Liver (tissue), 9 donors: Measurements from ENCODE around the gene PHLPP1. TPM values are rescaled to one million over a fixed set of nuclear protein-coding genes. Genes with fewer than 3 reads are reported as not detected.

Experiments
- DNase-seq: peaks from one replicate; pipeline ENCODE4 v3.0.0-alpha.2; 2017; ENCODE audit warnings: low spot score
- H3K27ac ChIP-seq, 2 donors: one replicate each; pipeline ENCODE4 v1.7.0; 2013; ENCODE audit warnings: inconsistent platforms in 2 of 2, low read length in 2 of 2, control low read depth in 1 of 2, low read depth in 1 of 2, mild to moderate bottlenecking in 1 of 2
- H3K27me3 ChIP-seq, 4 donors: one replicate each; pipeline versions ENCODE4 v1.6.1 to v1.7.0; 2013; ENCODE audit warnings: low read length in 3 of 4, inconsistent platforms in 1 of 4, mild to moderate bottlenecking in 1 of 4, moderate library complexity in 1 of 4; ENCODE audit not compliant: control insufficient read depth in 4 of 4, insufficient read depth in 4 of 4
- H3K36me3 ChIP-seq, 4 donors: one replicate each; pipeline versions ENCODE4 v1.6.1 to v1.7.0; 2013; ENCODE audit warnings: low read length in 3 of 4, mild to moderate bottlenecking in 3 of 4, low read depth in 1 of 4, moderate library complexity in 1 of 4; ENCODE audit not compliant: control insufficient read depth in 4 of 4, insufficient read depth in 3 of 4
- H3K4me1 ChIP-seq, 4 donors: one replicate each; pipeline versions ENCODE4 v1.6.1 to v1.7.0; 2013; ENCODE audit warnings: low read length in 3 of 4, mild to moderate bottlenecking in 3 of 4, moderate library complexity in 1 of 4; ENCODE audit not compliant: control insufficient read depth in 4 of 4, insufficient read depth in 4 of 4
- H3K4me3 ChIP-seq, 3 donors: one replicate each; pipeline versions ENCODE4 v1.6.1 to v1.7.0; 2013; ENCODE audit warnings: low read length in 3 of 3, control low read depth in 1 of 3, low read depth in 1 of 3, mild to moderate bottlenecking in 1 of 3
- H3K9ac ChIP-seq, 2 donors: one replicate each; pipeline ENCODE4 v1.7.0; 2013; ENCODE audit warnings: low read length in 2 of 2, mild to moderate bottlenecking in 2 of 2, moderate library complexity in 2 of 2, control low read depth in 1 of 2, low read depth in 1 of 2
- H3K9me3 ChIP-seq, 4 donors: one replicate each; pipeline versions ENCODE4 v1.6.1 to v1.7.0; 2013; ENCODE audit warnings: low read length in 3 of 4; ENCODE audit not compliant: control insufficient read depth in 4 of 4
- EGR1 ChIP-seq, 2 donors: IDR thresholded peaks; 2 replicates each; pipeline ENCODE4 v1.6.1; 2016 to 2018; ENCODE audit warnings: antibody characterized with exemption in 2 of 2, low read depth in 2 of 2
- FOXA1 ChIP-seq: IDR thresholded peaks from 2 replicates; pipeline ENCODE4 v1.6.1; 2016; ENCODE audit warnings: antibody characterized with exemption
- GABPA ChIP-seq, 2 donors: IDR thresholded peaks in 1 of 2; conservative IDR thresholded peaks in 1 of 2; 2 replicates each; pipeline ENCODE4 v1.6.1; 2016; ENCODE audit warnings: antibody characterized with exemption in 2 of 2, mild to moderate bottlenecking in 1 of 2, moderate library complexity in 1 of 2
- HNF4A ChIP-seq, 2 donors: conservative IDR thresholded peaks; 2 replicates each; pipeline ENCODE4 v1.6.1; 2016; ENCODE audit warnings: antibody characterized with exemption in 2 of 2, mild to moderate bottlenecking in 2 of 2
- JUND ChIP-seq, 2 donors: IDR thresholded peaks; 2 replicates each; pipeline ENCODE4 v1.6.1; 2016; ENCODE audit warnings: antibody characterized with exemption in 2 of 2
- NR2F2 ChIP-seq: IDR thresholded peaks from 2 replicates; pipeline ENCODE4 v1.6.1; 2016; ENCODE audit warnings: antibody characterized with exemption
- RXRA ChIP-seq, 2 donors: IDR thresholded peaks; 2 replicates each; pipeline ENCODE4 v1.6.1; 2017 to 2018; ENCODE audit warnings: antibody characterized with exemption in 2 of 2, mild to moderate bottlenecking in 1 of 2
- TAF1 ChIP-seq: conservative IDR thresholded peaks from 2 replicates; pipeline ENCODE4 v1.6.1; 2016; ENCODE audit warnings: antibody characterized with exemption, mild to moderate bottlenecking
- WGBS: extraction: QIAGEN DNeasy Blood & Tissue Kit; methylation state at CpG from one replicate; pipeline ENCODE4 v1.1.7; 2013; 5-methylcytosine and 5-hydroxymethylcytosine counted together
- polyA plus RNA-seq, 2 donors: library from polyadenylated mRNA; stranded (reverse) in 1 of 2; unstranded in 1 of 2; fragments of 200-250 nt in 1 of 2; fragments of >200 nt in 1 of 2; fragmentation: Nextera tagmentation in 1 of 2; extraction: Ambion mirVana in 1 of 2; gene quantifications; one replicate each; pipeline versions ENCODE4 v1.2.1 to v1.2.3, GENCODE V29; 2013 to 2015
- total RNA-seq, 2 donors: library from RNA; depleted of rRNA; stranded (reverse); fragments of >200 nt; gene quantifications; one replicate each; pipeline ENCODE4 v1.2.3, GENCODE V29; 2014
- TF ChIP-seq, protein P1 (sequence below): IDR thresholded peaks from 2 replicates; pipeline ENCODE4 v1.6.1; 2016; ENCODE audit warnings: antibody characterized with exemption
- TF ChIP-seq, protein P2 (sequence below): fragments of 150-350 bp; IDR thresholded peaks from 2 replicates; pipeline ENCODE4 v1.5.1; 2017; ENCODE audit warnings: improper control_type of control experiment, low read depth, low read length; ENCODE audit not compliant: missing input control
- TF ChIP-seq, protein P3 (sequence below): IDR thresholded peaks from 2 replicates; pipeline ENCODE4 v1.6.1; 2016; ENCODE audit warnings: antibody characterized with exemption
- TF ChIP-seq, protein P4 (sequence below): IDR thresholded peaks from 2 replicates; pipeline ENCODE4 v1.6.1; 2016; ENCODE audit warnings: antibody characterized with exemption
- TF ChIP-seq, protein P5 (sequence below): IDR thresholded peaks from 2 replicates; pipeline ENCODE4 v1.6.1; 2016; ENCODE audit warnings: antibody characterized with exemption, mild to moderate bottlenecking
- donor health status: healthy.
- donor health status: healthy.
- donor health status: healthy.
- donor health status: healthy.
- donor health status: healthy.

The PHLPP1 gene
- total and polyA plus RNA-seq, 4 donors, result 4.2 to 14.5 (median 8.6) TPM

DNA sequence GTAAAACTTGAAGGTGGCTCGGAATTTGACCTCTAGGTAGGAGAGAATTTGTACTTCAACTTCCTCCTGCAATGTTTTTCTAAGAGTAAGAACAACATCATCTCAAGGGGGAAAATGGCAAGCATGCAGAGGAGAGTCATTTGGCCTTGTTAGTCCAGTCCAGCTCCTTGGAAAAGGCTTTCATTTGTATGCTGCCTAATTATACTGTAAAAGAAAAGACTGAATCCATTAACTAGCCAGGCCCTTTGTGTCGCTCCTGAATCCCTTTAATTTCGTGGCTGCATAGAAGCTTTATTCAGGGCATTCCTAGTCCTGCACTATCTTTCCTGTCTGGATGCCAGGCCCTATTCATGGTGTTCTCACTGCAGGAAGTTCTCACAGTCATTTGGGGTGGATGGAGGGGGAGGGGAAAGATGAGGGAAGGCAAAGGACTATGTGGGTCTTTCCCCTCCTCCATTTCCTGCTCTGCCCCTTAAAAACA is 36.0 kb downstream of the PHLPP1 start (continued):
- TF ChIP-seq, protein P1, sequence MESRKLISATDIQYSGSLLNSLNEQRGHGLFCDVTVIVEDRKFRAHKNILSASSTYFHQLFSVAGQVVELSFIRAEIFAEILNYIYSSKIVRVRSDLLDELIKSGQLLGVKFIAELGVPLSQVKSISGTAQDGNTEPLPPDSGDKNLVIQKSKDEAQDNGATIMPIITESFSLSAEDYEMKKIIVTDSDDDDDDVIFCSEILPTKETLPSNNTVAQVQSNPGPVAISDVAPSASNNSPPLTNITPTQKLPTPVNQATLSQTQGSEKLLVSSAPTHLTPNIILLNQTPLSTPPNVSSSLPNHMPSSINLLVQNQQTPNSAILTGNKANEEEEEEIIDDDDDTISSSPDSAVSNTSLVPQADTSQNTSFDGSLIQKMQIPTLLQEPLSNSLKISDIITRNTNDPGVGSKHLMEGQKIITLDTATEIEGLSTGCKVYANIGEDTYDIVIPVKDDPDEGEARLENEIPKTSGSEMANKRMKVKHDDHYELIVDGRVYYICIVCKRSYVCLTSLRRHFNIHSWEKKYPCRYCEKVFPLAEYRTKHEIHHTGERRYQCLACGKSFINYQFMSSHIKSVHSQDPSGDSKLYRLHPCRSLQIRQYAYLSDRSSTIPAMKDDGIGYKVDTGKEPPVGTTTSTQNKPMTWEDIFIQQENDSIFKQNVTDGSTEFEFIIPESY, result no peak
- TF ChIP-seq NR2F2, result no peak
- no peak for TF ChIP-seq GABPA (IDR thresholded peaks at IDR 0.05 in 1 of 2, conservative IDR thresholded peaks at IDR 0.05 in 1 of 2)
- TF ChIP-seq, protein P2, sequence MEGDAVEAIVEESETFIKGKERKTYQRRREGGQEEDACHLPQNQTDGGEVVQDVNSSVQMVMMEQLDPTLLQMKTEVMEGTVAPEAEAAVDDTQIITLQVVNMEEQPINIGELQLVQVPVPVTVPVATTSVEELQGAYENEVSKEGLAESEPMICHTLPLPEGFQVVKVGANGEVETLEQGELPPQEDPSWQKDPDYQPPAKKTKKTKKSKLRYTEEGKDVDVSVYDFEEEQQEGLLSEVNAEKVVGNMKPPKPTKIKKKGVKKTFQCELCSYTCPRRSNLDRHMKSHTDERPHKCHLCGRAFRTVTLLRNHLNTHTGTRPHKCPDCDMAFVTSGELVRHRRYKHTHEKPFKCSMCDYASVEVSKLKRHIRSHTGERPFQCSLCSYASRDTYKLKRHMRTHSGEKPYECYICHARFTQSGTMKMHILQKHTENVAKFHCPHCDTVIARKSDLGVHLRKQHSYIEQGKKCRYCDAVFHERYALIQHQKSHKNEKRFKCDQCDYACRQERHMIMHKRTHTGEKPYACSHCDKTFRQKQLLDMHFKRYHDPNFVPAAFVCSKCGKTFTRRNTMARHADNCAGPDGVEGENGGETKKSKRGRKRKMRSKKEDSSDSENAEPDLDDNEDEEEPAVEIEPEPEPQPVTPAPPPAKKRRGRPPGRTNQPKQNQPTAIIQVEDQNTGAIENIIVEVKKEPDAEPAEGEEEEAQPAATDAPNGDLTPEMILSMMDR, result no peak

DNA sequence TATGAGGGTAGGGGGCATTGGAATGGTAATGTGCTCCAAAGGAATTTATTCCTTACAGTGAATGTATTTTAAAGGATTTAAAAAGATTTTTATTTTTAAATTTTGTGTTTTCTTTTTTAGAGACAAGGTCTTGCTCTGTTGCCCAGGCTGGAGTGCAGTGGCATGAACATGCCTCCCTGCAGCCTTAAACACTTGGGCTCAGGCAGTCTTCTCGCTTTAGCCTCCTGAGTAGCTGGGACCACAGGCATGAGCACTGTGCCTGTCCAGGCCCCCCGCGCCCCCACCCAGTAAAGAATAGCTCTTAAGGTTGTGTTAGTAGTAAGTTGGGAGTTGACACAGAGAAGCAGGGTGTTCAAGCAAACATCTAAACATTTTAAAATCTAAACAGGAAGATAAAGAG is 36.6 kb downstream of the PHLPP1 start:
- WGBS, result 90% methylated on average over 3 of the region's 3 CpGs
- Histone ChIP-seq H3K4me3 (no peak overlapping the region), H3K36me3 (no peaks in the 10 kb centered on the region), H3K4me1 (peaks cover 2 to 17% (median 12%) of the 10 kb centered on the region in 4 donors), H3K9ac (no peak overlapping the region), H3K27ac (no peak overlapping the region), H3K27me3 (no peaks in the 10 kb centered on the region), H3K9me3 (no peaks in the 10 kb centered on the region)
- no peak for DNase-seq
- TF ChIP-seq, protein P3, sequence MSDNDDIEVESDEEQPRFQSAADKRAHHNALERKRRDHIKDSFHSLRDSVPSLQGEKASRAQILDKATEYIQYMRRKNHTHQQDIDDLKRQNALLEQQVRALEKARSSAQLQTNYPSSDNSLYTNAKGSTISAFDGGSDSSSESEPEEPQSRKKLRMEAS, result no peak
- TF ChIP-seq, protein P4, sequence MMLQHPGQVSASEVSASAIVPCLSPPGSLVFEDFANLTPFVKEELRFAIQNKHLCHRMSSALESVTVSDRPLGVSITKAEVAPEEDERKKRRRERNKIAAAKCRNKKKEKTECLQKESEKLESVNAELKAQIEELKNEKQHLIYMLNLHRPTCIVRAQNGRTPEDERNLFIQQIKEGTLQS, result no peak
- TF ChIP-seq, protein P2, result no peak
- no peak for TF ChIP-seq TAF1

DNA sequence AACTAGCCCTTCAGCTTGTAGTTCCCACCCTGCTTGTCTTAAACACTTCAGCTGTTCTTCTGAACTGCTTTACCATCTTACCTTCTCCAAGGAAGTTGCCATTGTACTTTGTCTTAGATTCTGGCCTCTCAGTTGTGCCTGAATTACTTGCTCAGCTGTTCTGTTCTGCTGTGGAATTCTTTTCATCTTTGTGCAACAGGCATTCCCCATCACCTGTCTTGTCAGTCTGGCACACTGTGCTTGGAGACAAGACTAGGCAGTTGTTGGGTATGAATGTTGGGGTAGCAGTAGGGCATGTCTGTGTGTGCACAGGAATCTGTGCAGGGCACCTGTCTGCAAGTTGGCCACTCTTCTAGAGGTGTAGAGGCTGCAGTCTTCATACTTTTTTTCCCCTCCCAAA is 38.7 kb downstream of the PHLPP1 start:
- DNase-seq, result no peak
- H3K9me3 ChIP-seq, result no peaks in the 10 kb centered on the region
- H3K4me1 ChIP-seq, result peaks cover 2 to 17% (median 12%) of the 10 kb centered on the region in 4 donors
- H3K27me3 ChIP-seq, result no peaks in the 10 kb centered on the region
- no peak overlapping the region for H3K4me3 ChIP-seq
- no peak overlapping the region for H3K27ac ChIP-seq
- H3K9ac ChIP-seq, result no peak overlapping the region
- no peaks in the 10 kb centered on the region for H3K36me3 ChIP-seq
- TF ChIP-seq JUND (IDR thresholded peaks at IDR 0.05) (no peak), FOXA1 (no peak), RXRA (IDR thresholded peaks at IDR 0.05) (no peak), EGR1 (IDR thresholded peaks at IDR 0.05; ENCODE audit: low read depth in 2 of 2) (no peak), HNF4A (conservative IDR thresholded peaks at IDR 0.05) (no peak)
- TF ChIP-seq, protein P1, result no peak
- TF ChIP-seq, protein P4, result no peak
- TF ChIP-seq, protein P5, sequence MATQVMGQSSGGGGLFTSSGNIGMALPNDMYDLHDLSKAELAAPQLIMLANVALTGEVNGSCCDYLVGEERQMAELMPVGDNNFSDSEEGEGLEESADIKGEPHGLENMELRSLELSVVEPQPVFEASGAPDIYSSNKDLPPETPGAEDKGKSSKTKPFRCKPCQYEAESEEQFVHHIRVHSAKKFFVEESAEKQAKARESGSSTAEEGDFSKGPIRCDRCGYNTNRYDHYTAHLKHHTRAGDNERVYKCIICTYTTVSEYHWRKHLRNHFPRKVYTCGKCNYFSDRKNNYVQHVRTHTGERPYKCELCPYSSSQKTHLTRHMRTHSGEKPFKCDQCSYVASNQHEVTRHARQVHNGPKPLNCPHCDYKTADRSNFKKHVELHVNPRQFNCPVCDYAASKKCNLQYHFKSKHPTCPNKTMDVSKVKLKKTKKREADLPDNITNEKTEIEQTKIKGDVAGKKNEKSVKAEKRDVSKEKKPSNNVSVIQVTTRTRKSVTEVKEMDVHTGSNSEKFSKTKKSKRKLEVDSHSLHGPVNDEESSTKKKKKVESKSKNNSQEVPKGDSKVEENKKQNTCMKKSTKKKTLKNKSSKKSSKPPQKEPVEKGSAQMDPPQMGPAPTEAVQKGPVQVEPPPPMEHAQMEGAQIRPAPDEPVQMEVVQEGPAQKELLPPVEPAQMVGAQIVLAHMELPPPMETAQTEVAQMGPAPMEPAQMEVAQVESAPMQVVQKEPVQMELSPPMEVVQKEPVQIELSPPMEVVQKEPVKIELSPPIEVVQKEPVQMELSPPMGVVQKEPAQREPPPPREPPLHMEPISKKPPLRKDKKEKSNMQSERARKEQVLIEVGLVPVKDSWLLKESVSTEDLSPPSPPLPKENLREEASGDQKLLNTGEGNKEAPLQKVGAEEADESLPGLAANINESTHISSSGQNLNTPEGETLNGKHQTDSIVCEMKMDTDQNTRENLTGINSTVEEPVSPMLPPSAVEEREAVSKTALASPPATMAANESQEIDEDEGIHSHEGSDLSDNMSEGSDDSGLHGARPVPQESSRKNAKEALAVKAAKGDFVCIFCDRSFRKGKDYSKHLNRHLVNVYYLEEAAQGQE, result no peak
- TF ChIP-seq, protein P2, result no peak
